ENCODE data around the gene MCTP1.

- TF ChIP-seq POLR2AphosphoS5 (IDR thresholded peaks at IDR 0.05; ENCODE audit: borderline replicate concordance, low read depth, low read length) = no peak
- TF ChIP-seq EZH2 (IDR thresholded peaks at IDR 0.05) = no peak
These were observed 391.3 kb downstream of the MCTP1 start for GRCh38 chr5:94893412-94894135.
